Neural cell (in vitro differentiated cells): ENCODE results near the gene B3GAT2. TPM values are rescaled to one million over a fixed set of nuclear protein-coding genes. Genes with fewer than 3 reads are reported as not detected.

Source experiments
- H2AFZ ChIP-seq: fragments of 200-600, 300-800 bp; sonication (generic), shearing (Covaris generic); 2 replicates; pipeline ENCODE4 v1.6.0; 2014; ENCODE audit warnings: low read depth, mild to moderate bottlenecking, antibody characterized with exemption, low read length, moderate library complexity
- H3F3A ChIP-seq: fragments of 200-600 bp; shearing (Covaris generic); 2 replicates; pipeline ENCODE4 v1.6.1; 2016; ENCODE audit warnings: mild to moderate bottlenecking, moderate library complexity, mixed read lengths, antibody characterized with exemption, low read length; ENCODE audit not compliant: insufficient read depth, poor library complexity, severe bottlenecking
- H3K27ac ChIP-seq: fragments of 200-600, 300-800 bp; sonication (generic), shearing (Covaris generic); 2 replicates; pipeline ENCODE4 v1.5.1; 2014; ENCODE audit warnings: mild to moderate bottlenecking, low read length, moderate library complexity
- H3K27me3 ChIP-seq: fragments of 300-800, 200-600 bp; sonication (generic), shearing (Covaris generic); 2 replicates; pipeline ENCODE4 v1.6.0; 2014; ENCODE audit warnings: mild to moderate bottlenecking, low read depth, low read length, moderate library complexity; ENCODE audit not compliant: insufficient read depth
- H3K36me3 ChIP-seq: fragments of 300-800, 200-600 bp; sonication (generic), shearing (Covaris generic); 2 replicates; pipeline ENCODE4 v1.5.1; 2014; ENCODE audit warnings: mild to moderate bottlenecking, antibody characterized with exemption, low read length, moderate library complexity; ENCODE audit not compliant: insufficient read depth
- H3K4me2 ChIP-seq: fragments of 300-800, 200-600 bp; sonication (generic), shearing (Covaris generic); 2 replicates; pipeline ENCODE4 v1.6.0; 2014; ENCODE audit warnings: mild to moderate bottlenecking, low read length
- H3K4me3 ChIP-seq: fragments of 300-800, 200-600 bp; sonication (generic), shearing (Covaris generic); 2 replicates; pipeline ENCODE4 v1.5.1; 2014; ENCODE audit warnings: mild to moderate bottlenecking, low read length, moderate library complexity
- H3K79me2 ChIP-seq: fragments of 200-600 bp; shearing (Covaris generic); replicated peaks from 2 replicates; pipeline ENCODE4 v1.6.0; 2014; ENCODE audit warnings: mild to moderate bottlenecking, low read length, moderate library complexity; ENCODE audit not compliant: insufficient read depth
- H3K9ac ChIP-seq: fragments of 300-800, 200-600 bp; sonication (generic), shearing (Covaris generic); 2 replicates; pipeline ENCODE4 v1.6.1; 2016; ENCODE audit warnings: mild to moderate bottlenecking, low read length, mixed read lengths
- H3K9me2 ChIP-seq: fragments of 200-600 bp; shearing (Covaris generic); 2 replicates; pipeline ENCODE4 v1.6.1; 2016; ENCODE audit warnings: mild to moderate bottlenecking, low read length, mixed read lengths; ENCODE audit not compliant: insufficient read depth
- H3K9me3 ChIP-seq: fragments of 200-600, 300-800 bp; sonication (generic), shearing (Covaris generic); 2 replicates; pipeline ENCODE4 v1.6.1; 2016; ENCODE audit warnings: mild to moderate bottlenecking, mixed run types, low read length, moderate library complexity, mixed read lengths
- H4K20me1 ChIP-seq: fragments of 200-600 bp; shearing (Covaris generic); 2 replicates; pipeline ENCODE4 v1.6.1; 2016; ENCODE audit warnings: mild to moderate bottlenecking, mixed run types; ENCODE audit not compliant: insufficient read depth
- EP300 ChIP-seq: fragments of 450-650 bp; conservative IDR thresholded peaks from 2 replicates; pipeline ENCODE4 v1.6.1; 2014; ENCODE audit warnings: antibody characterized with exemption, mild to moderate bottlenecking, moderate library complexity; ENCODE audit not compliant: poor library complexity, severe bottlenecking
- EZH2 ChIP-seq: fragments of 200-600, 300-800 bp; shearing (Covaris generic), sonication (generic); IDR thresholded peaks from 2 replicates; pipeline ENCODE4 v1.6.1; 2014; ENCODE audit warnings: antibody characterized with exemption, low read length, borderline replicate concordance, mild to moderate bottlenecking; ENCODE audit not compliant: insufficient read depth, poor library complexity, severe bottlenecking
- MXI1 ChIP-seq: fragments of 450-650 bp; conservative IDR thresholded peaks from 2 replicates; pipeline ENCODE4 v1.6.1; 2014; ENCODE audit warnings: antibody characterized with exemption, mild to moderate bottlenecking; ENCODE audit not compliant: poor library complexity, severe bottlenecking
- POLR2AphosphoS5 ChIP-seq: IDR thresholded peaks from 2 replicates; pipeline ENCODE4 v1.6.1; 2012
- RAD21 ChIP-seq: fragments of 450-650 bp; conservative IDR thresholded peaks from 2 replicates; pipeline ENCODE4 v1.6.1; 2014; ENCODE audit warnings: antibody characterized with exemption, mild to moderate bottlenecking, moderate library complexity
- SMC3 ChIP-seq: fragments of 450-650 bp; conservative IDR thresholded peaks from 2 replicates; pipeline ENCODE4 v1.6.1; 2014; ENCODE audit warnings: antibody characterized with exemption, mild to moderate bottlenecking, moderate library complexity; ENCODE audit not compliant: poor library complexity
- TAF1 ChIP-seq: IDR thresholded peaks from 2 replicates; pipeline ENCODE4 v1.6.1; 2012; ENCODE audit warnings: low read depth
- polyA plus RNA-seq: library from polyadenylated mRNA; depleted of rRNA; stranded (reverse); fragments of >200 nt; gene quantifications from 2 replicates; pipeline ENCODE4 v1.2.3, GENCODE V29; 2014
- TF ChIP-seq, protein P1 (sequence below): IDR thresholded peaks from 2 replicates; pipeline ENCODE4 v1.6.1; 2012; ENCODE audit warnings: borderline replicate concordance
- TF ChIP-seq, protein P2 (sequence below): fragments of 450-650 bp; IDR thresholded peaks from 2 replicates; pipeline ENCODE4 v1.5.1; 2014; ENCODE audit warnings: antibody characterized with exemption, mild to moderate bottlenecking, moderate library complexity; ENCODE audit not compliant: poor library complexity, severe bottlenecking

B3GAT2 gene
- polyA plus RNA-seq, 1 donor from 2014 or later = 5.6 TPM

DNA sequence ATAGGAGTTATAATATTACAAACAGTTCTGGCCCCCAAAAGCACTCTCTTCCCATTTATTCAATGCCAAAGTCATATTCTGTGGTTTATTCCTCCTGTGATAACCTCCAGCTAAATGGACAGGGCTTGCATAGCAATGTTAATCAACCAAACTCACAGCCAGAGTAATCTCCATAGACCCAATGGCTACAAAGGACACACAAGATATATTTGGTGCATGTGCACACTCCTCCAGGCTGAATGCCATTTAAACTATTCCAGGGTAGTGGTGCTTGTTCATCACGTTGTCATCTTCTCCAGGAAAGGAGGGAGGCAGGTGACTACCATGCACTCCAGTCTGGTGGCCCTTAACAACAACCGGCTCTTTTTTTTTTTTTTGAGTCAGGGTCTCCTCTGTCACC lies 56.8 kb downstream of the B3GAT2 start:
- no peaks in the 10 kb centered on the region for H3K27me3 ChIP-seq
- no peak overlapping the region for H3K4me2 ChIP-seq
- no peaks in the 10 kb centered on the region for H3K9me3 ChIP-seq
- H3K9ac ChIP-seq = no peak overlapping the region
- H3F3A ChIP-seq = no peaks in the 10 kb centered on the region
- no peaks in the 10 kb centered on the region for H3K36me3 ChIP-seq
- H4K20me1 ChIP-seq = no peaks in the 10 kb centered on the region
- TF ChIP-seq RAD21 (no peak), EZH2 (no peak), TAF1 (no peak), EP300 (no peak), POLR2AphosphoS5 (no peak), SMC3 (no peak)
- TF ChIP-seq, protein P1, sequence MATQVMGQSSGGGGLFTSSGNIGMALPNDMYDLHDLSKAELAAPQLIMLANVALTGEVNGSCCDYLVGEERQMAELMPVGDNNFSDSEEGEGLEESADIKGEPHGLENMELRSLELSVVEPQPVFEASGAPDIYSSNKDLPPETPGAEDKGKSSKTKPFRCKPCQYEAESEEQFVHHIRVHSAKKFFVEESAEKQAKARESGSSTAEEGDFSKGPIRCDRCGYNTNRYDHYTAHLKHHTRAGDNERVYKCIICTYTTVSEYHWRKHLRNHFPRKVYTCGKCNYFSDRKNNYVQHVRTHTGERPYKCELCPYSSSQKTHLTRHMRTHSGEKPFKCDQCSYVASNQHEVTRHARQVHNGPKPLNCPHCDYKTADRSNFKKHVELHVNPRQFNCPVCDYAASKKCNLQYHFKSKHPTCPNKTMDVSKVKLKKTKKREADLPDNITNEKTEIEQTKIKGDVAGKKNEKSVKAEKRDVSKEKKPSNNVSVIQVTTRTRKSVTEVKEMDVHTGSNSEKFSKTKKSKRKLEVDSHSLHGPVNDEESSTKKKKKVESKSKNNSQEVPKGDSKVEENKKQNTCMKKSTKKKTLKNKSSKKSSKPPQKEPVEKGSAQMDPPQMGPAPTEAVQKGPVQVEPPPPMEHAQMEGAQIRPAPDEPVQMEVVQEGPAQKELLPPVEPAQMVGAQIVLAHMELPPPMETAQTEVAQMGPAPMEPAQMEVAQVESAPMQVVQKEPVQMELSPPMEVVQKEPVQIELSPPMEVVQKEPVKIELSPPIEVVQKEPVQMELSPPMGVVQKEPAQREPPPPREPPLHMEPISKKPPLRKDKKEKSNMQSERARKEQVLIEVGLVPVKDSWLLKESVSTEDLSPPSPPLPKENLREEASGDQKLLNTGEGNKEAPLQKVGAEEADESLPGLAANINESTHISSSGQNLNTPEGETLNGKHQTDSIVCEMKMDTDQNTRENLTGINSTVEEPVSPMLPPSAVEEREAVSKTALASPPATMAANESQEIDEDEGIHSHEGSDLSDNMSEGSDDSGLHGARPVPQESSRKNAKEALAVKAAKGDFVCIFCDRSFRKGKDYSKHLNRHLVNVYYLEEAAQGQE = no peak
- TF ChIP-seq, protein P2, sequence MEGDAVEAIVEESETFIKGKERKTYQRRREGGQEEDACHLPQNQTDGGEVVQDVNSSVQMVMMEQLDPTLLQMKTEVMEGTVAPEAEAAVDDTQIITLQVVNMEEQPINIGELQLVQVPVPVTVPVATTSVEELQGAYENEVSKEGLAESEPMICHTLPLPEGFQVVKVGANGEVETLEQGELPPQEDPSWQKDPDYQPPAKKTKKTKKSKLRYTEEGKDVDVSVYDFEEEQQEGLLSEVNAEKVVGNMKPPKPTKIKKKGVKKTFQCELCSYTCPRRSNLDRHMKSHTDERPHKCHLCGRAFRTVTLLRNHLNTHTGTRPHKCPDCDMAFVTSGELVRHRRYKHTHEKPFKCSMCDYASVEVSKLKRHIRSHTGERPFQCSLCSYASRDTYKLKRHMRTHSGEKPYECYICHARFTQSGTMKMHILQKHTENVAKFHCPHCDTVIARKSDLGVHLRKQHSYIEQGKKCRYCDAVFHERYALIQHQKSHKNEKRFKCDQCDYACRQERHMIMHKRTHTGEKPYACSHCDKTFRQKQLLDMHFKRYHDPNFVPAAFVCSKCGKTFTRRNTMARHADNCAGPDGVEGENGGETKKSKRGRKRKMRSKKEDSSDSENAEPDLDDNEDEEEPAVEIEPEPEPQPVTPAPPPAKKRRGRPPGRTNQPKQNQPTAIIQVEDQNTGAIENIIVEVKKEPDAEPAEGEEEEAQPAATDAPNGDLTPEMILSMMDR = no peak
- H2AFZ ChIP-seq = no peak overlapping the region
- H3K79me2 ChIP-seq = no peaks in the 10 kb centered on the region
- H3K4me3 ChIP-seq = no peak overlapping the region
- H3K27ac ChIP-seq = no peak overlapping the region
- H3K9me2 ChIP-seq = no peaks in the 10 kb centered on the region

DNA sequence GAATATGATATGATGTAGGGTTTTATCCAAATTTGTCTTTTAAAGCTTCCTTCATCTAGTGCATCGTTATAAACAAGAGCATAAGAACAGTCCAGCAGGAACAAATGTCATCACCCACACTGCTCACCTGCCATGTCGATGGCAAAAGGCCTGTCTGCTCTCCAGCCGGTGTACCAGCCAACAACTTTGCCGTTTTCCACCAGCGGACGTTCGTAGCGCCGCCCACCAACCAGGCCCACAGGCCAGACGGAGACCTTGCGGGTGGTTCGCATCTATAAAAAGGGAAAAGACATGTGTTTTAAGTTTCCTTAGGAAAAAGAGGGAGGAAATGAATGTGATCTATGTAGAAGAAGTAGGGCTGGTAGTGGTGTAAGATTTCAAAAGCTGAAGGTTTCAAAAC lies 62.9 kb downstream of the B3GAT2 start:
- Histone ChIP-seq H3F3A (no peaks in the 10 kb centered on the region), H3K4me2 (no peak overlapping the region), H2AFZ (no peak overlapping the region), H3K27ac (no peak overlapping the region), H3K9me2 (no peaks in the 10 kb centered on the region), H3K79me2 (no peaks in the 10 kb centered on the region), H3K4me3 (no peak overlapping the region), H3K9ac (no peak overlapping the region), H3K36me3 (no peaks in the 10 kb centered on the region), H4K20me1 (no peaks in the 10 kb centered on the region), H3K27me3 (no peaks in the 10 kb centered on the region), H3K9me3 (no peaks in the 10 kb centered on the region)
- TF ChIP-seq, protein P2 = no peak
- TF ChIP-seq TAF1 (no peak), RAD21 (no peak), MXI1 (no peak), EP300 (no peak), POLR2AphosphoS5 (no peak), SMC3 (no peak)
- TF ChIP-seq, protein P1 = no peak
